ENCODE measurements around the gene KRT81.

Gene KRT81

DNA sequence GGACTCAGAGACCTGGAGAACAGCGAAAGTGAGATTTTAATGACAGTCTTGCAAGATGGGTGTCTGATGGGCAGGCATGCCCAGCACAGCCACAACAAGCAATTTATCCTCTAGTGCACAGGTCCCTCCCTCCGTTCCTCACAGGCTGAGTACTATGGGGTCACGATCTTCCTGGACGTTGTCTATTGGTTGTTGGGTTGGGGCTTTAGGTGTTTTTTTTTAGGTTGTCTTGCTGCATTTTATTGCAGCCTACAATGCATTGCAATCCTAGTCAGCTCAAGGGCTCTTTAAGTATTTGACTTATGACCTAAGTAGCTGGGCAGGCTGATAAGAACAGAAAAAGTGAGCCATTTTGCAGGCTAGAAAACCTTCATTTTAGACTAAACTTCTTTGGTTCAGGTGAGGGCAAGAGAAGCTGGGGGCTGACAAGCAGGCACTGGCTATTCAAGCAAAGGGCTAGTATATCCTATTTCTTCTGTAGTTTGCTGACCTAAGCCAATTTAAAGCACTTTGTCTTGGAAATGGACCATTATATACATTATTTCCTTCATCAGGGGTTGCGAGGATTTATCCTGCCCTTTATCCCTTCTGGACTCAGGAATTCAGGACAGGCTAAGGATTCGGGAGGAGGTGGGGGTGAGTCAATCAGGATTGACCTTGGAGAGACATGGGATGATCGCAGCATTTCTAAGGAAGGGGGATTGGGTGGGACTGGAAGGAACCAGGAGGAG lies 52.3 kb downstream of the KRT81 start:
- no peak for DNase-seq

GRCh38 chr12:52238207-52238840 lies 53.0 kb downstream of the KRT81 start:
- DNase-seq = no peak

- no peak for DNase-seq
Observed at GRCh38 chr12:52236386-52237050, 54.8 kb downstream of the KRT81 start.

All from eye (tissue), 1 donor.